ENCODE data around the gene RUNX1.

RUNX1 gene

DNA sequence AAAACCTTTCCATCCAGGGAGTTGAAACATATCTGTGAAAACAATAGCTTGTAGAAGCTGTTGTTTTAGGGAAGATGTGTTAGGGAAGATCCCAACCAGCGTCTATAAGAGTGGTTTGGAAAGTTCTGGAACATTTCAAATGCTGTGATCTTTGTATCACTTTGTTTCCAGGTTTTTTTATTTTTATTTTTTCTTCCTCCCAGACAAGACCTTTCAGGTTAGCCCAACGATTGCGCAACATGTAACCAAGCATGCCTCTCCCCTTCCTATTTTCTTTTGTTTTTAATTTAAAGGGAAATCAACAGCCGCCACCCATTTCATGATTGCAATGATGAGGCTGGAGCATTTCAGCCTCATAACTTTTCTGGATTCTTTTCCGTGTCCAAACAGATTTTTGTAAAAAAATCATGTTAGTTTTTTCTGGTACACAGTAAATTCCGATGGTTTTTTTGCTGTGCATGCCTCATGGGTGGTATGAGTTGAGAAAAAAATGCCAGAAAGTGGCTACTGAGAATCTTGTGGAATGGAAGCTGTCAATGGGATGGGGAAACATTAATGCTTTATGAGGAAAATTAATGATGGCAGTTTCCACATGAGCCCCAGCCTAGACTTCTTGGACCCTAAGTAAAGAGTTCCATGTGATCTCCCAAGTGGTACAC, 109.3 kb downstream of the RUNX1 start:
- no peak for DNase-seq

DNA sequence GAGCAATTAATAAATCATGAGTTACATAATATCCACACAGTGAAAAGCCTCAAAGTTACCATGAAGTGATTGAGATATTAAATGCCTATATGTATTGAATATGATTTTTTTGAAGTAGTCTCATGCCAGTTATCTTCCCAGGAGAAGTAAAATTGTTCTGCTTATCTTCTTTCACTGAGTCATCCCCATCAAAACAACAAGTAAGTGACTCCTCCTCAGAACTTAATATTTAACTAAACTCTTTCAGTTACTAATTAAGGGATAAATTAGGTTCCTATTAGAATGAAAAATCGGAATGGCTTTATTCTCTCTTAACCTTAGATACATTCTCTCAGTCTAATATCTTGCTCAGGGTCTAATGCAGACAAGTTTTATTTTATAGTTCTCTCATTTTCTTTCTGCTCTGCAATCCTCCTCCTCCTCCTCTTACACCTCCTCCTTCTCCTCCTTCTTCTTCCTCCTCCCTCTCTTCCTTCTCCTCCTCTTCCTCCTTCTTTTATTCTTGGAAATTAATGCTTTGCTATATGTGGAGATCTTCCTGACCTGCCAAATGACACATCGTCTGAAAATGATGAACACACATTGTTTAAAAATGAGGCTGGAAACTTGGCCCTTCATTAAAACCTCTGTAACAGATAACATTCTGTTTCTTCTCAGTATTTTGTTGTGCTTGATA, 110.9 kb downstream of the RUNX1 start:
- DNase-seq, result no peak

DNA sequence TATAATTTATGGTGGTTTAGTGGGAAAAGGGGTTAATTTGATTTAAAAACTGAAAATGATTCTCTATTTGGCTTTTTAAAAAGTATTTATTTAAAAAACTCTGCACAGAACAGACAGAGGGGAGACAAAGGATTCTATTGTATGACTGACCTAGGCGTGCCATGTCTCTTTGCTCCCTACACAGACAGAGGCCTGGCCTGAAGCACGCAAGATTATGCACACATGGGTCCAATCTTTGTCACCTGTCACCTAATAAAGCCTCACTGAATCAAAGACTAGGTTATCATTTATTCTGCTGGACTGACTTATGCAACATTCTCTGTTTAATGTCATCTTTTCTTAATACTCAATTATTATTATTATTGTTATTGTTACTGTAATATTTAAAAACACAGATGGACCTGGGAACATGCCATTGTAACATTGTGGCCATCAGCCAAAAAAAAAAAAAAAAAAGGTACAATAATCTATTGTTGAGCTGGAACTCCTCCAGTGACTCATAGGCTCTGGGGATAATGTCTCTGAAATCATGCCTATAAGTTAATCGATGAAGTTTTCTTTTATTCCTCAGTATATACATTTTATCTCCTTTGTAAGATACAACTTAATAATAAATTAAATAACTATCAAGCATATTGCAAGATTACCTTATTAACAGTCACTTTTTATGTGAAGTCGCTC, 112.1 kb downstream of the RUNX1 start:
- peak; percentile 51 to 53 for DNase-seq

DNA sequence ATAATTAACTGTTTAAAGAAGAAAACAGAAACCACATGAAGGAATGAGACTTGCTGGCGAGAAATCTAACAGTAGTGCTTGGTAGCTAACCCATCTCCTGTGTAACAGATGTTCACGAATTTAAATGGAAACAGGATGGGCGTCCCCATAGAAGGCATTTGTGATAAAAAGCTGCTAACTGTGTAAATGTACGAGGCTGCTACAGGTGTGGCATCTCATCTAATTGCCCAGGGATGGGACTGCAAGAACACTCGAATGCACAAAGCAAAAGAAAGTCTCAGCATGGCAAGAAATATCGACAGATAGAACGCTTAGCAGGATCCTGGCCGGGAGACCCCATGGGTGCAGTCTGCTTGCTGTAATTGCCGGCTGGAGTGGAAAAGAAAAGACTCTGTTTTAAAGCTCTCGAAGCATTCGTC, 112.7 kb downstream of the RUNX1 start:
- DNase-seq, result peak; percentile 29 to 53

DNA sequence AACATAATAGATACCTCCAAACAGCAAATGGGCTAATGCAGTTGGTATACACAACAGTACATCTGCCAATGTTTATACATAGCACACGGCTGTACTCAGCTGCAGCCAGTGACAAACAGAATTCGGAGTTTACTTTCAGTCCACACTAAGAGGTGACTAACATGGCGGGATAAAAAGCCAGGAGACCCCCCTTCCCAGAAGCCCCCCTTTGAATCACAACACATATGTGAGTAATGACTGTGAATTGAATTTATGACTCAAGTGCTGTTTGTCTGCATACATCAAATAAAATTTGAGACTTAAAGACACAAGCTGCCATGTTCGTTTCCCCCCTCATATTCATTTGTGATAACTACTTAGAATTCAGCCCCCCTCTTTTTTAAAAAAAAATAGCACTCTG, 113.2 kb downstream of the RUNX1 start:
- DNase-seq, result peak in 1 of 2 experiments; percentile 24

DNA sequence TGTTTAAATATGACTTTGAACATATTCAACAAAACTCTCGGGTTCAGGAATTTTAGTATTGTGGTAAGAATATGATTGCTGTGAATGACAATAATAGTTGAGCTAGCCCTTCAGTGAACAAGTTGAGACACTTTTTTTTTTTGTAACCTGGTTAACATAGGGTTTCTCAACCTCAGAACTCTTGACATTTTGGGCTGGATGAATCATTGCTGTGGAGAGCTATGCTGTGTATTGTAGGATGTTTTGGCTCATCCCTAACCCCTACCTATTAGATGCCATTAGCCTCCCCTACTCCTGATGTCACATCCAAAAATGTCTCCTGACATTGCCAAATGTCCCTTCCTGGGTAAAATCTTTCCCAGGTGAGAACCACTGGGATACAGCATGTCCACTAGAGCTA, 113.7 kb downstream of the RUNX1 start:
- DNase-seq, result no peak

DNA sequence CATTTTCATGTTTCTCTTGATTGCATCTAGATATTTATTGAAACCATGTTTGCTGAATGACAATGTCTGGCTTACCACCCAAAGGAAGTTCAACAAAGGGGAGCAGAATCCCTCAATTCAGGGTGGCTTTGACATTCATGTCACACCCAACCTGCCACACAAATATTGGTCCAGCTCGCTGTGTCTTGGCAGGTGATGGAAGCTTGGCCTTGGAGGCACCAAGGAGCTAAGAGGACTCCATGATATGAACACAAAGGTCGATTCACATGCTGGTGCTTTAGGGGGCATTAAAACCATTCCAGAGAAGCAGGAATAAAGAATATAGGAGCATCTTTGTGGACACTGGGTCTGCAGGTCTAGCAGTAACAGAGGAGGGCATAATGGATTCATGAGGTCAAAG, 114.8 kb downstream of the RUNX1 start:
- no peak for DNase-seq

DNA sequence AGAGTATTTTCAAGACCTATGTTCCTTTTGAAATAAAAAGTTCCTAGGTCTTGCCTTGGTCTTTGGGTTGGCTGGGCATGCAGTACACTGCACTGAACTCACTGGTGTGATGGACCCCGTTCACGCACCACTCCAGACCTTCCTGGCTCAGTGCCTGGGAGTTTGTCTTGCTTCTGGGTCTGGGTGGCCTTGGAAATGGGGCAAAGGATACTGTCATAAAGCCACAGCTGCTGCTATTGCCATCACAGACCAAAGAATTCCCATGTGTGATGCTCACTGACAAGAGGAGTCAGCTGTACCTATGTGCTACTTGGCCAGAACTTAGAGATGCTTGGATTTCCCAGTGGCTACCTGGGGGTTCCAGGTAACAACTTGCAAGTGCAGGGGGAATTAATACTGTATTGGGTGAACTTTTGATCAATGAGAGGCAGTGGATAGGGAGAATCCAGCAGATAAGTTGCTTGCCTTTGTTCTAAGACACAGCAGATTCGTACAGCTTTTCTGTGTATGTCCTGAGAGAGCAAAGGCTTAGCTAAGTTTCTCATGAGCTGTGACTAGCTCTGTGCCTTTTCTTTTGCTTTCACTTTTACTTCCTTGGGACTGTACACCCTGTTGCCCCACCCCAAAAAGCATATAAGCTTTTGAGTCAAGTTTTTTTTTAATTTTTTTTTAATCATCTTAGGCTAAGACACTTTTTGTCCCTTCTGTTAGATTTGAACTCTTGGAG, 115.3 kb downstream of the RUNX1 start:
- no peak for DNase-seq

DNA sequence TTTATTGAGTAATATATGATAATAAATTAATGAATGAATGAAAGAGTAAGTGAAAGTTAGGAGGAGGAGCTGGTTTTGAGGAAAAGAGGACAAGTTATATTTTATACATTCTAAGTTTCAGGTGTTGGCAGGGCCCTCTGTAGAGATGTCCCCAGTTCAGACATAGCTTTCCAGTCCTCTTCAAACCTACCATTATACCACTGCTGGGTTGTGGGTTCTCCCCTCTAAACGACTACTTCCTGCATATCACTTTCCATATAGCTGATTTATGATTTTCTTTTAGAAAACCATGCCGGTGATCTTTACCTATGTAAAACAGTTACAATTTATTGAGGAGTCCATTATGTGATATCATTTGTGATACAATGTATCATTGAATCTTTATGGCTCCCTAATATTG, 116.9 kb downstream of the RUNX1 start:
- DNase-seq, result no peak

DNA sequence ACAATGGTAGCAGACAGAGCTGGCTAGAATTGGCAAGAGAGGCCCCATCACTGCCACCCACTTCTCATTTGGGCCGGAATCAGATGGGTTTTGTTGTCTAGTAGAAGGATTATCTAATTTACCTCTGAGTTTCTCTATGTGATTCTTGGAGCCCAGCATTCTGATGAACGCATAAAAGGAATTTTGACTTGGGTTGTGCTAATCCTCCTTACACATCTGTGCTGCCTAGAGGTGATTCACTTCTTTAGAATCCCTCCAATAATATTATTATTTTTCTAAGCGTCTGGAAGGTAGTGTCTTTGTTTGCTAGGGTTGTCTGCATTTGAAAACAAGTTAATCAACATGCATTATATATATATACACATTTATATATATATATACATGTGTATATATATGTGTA, 118.1 kb downstream of the RUNX1 start:
- no peak for DNase-seq

DNA sequence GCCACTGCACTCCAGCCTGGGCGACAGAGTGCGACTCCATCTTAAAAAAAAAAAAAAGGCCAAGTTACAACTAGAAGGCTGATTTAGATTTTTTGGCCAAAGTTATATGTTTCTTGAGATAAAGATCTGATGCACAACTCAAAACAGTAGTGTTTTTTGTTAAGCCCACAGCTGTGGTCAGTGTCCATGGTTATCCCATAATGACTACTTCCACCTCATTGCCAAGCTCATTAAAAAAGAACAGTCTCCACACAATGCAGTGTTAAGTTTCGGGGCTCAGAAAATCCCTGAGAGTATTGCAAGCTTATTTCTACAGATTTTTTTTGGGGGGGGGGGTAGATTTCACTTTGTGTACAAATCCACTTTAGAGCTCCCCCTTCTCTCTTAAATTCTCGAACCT, 120.5 kb downstream of the RUNX1 start:
- DNase-seq, result no peak

DNA sequence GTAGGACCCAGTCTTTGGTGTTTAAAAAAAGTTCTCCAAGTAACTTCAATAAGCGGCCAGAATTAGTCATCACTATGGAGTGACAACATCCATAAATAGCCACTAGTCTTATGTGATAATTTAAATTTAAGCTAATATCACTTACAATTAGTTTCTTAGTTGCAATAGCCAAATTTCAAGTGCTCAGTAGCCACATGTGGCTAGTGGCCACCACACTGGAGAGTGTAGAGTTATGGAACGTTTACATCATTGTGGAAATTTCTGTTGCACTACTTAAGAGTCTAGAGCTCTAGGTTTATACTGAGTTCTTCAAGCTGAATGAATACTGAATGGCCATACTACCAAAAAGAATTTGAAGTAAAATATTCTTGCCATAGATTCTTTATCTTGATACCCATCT, 121.1 kb downstream of the RUNX1 start:
- DNase-seq, result no peak

DNA sequence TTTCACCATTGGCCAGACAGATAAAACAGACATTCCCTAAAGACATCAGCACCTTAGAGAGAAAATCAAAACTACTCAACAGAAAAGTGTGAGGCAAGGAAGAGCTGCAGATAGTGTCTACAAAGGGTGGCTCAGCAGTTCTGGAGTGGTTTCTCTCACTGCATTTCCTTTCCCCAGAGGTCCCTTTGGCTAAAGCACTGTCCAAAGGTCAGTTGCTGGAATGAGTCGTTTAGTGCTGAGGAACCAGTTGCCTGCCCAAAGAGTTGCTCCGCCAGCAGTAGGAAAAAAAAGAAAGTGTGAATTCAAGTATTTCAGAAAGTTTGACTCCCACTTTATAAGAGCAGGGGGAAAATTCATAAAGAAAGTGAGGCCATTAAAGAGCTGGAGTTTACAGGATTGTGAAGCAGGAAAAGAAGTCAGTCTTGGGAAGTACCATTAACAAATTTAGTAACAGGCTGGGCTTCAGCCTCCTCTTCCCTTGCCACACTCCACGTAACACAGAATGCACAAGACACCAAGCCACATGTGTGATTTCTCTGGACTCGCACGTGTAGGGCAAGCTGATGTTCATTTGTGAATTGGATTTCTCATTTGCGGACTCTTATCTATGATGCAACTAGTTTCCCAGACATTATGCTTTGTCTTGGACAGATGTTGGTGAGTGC, 122.2 kb downstream of the RUNX1 start:
- DNase-seq, result no peak

DNA sequence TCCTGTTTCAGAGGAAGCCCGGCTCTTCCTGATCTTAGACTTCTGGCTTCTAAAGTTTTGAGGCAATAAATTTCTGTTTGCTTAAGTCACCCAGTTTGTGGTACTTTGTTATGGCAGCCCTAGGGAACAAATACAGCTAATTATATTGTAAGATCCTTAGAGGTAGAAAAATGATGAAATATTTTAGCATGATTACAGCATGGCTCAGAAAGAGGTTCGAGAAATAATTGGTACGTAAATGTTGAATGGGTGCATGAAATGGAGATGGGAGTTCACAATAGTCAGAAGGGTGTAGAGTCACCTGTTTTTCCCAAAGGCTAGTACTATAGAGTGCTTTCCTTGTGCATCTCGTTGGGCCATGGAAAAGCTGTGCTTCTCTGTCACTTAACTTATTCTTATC, 123.5 kb downstream of the RUNX1 start:
- no peak for DNase-seq

DNA sequence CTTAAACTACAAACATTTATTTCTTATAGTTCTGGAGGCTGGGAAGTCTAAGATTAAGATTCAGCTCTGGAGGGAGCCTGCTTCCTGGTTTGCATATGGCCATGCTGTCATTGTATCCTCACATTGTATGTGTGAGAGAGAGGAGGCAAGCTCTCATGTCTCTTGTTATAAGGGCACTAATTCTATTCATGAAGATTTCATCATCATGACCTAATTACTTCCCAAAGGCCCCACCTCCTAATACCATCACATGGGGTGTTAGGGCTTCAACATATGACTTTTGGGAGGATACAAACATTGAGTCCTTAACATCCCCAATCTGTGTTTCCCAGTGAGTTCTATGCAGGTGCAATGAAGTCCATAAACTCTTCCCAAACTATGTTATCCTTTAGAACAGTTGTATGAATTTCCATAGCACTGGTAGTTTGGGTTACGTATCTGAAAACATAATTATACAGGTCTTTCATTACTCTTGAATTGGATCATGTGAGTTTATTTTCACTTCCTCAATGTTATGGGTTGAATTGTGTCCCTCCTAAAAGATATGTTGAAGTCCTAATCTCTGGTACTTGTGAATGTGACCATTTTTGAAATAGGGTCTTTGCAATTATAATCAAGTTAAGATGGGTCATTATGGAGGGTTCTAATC, 124.2 kb downstream of the RUNX1 start:
- DNase-seq, result no peak

DNA sequence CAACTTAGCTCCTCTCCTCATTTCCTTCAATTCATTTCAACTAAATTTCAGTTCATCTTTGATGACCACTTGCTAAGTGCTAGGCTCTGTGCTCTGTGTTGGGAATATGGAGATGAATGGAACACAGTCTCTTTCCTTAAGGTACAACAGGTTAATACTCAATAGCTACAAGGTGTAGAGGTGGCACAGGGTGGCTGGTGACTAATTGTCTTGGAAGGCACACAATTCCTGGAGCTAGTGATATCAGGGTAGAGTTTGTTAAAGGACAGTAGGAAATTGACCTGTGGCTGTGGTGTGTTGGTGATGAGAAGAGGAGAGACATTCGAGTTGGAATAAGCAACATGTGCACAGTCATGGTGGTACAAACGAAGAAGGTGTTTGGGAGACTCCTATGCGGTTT, 124.9 kb downstream of the RUNX1 start:
- no peak for DNase-seq

DNA sequence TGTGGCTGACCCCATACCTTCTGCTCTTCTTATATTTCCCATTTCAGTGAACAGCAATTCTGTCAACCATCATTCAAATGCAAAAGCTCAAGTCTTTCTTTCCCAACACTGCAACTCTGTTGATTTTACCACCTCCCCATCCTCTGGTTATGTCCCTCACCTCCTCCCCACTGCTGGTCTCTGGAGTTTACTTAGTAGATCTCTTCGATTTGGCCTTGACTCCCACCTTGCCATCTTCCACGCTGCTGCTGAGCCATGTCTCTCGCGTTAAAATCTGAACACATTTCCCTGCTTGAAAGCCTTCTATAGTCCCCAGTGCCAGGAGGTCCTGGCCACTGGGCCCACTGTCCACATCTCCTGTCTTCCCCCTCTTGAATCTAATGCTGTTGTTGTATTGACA, 125.5 kb downstream of the RUNX1 start:
- DNase-seq, result no peak

DNA sequence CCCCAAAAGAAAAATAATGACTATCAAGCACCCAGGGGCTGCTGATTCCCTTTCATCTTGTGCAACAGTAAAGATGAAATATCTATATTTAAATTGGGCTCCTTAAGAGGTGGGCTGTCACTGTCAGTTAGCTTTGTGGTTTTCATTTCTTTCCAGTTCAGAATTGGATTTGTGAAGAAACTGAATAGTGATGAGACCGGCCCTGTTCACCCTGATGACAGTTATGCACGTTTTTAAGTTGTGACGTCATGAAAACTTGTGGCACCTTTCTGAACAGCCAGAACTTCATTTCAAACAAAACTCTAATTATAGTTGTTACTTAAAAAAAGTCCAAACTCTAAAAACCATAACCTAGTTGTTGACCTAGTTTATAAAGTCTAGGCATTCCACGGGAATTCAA, 125.9 kb downstream of the RUNX1 start:
- no peak for DNase-seq

DNA sequence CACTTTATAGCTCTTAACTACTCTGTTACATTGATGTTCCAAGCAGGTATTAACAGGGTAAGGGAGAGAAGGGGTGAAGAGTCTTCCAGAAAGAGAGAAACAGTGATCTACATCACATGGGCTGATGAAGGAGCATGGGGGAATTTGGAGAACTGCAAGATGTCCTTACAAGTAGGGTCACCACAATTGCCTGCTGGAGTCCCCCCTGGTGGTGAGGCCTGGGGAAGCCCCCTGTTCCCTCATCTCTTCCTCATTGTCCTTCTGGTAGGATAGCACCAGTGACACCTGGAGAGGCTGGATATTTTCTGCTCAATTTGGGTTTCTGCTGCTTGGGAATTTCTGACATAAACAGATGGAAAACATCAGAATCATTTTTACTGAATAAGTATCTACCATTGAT, 126.6 kb downstream of the RUNX1 start:
- no peak for DNase-seq

DNA sequence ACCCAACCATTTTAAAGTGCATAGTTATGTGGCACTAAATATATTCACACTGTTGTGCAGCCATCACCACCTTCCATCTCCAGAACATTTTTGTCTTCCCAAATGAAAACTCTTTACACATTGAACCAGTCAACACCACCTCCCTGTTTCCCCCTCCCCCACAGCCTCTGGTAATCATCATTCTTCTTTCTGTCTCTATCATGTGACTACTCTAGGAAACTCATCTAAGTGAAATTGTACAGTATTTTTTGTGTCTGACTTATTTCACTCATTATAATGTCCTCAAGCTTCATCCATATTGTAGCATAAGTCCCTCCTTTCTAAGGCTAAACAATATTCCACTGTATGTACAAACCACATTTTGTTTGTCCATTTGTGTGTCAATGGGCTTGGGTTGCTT, 128.0 kb downstream of the RUNX1 start:
- no peak for DNase-seq

DNA sequence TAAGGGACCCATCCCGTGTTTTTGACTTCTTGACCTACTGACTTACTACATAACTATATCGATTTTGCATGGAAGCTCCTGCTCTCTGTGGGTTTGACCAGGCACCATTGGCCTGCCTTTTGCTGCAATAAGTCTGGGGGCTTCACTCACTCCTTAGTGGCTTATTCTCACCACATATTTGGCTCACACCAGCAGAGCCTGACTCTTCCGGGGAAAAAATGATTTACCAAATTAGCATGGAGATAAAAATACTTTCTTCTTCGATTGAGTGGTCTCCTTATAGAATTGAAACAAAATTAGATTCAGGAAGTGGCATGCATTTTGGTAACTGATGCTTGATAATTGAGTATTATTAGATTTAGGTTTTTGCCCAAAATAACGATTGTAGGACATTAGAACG, 129.7 kb downstream of the RUNX1 start:
- DNase-seq, result no peak

DNA sequence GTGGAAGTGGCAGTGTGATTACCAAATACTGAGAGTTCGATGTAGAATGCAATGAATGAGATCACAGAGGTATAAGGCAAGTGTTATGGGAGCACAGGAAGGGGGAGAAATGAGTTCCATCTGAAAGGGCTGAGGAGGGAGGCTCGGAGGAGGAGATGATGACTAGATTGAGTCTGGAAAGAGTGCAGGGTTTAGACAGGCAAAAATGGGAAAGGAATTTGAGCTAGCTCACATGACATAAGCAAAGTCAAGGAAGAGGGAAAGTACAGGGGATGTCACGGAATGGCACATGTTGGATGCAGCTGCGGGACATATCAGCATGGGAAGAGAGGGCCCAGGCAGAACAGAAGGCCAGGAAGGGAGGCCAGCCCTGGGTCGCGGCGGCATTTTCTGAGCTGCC, 132.7 kb downstream of the RUNX1 start:
- DNase-seq, result no peak

DNA sequence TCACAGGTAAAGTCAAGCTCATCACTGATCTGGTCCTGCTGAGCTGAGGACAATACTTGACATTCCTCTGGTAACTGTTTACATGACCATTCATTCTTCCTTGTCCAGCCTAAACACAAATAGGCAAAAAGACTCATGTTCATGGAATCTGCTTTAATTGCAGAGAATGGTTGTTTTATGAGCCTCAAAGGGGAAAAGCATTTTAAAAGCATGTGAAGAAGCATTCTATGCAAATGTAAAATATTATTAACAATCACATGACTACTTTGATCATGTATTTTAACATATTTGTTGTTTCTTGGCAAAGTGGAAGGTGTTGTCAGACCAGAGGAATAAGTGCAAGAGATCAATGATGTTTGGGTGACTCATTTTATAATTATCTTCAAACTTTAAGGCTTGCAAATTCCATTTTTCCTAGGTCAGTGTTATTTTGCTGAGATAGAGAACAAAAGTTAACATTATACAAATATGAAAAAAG, 133.7 kb downstream of the RUNX1 start:
- no peak for DNase-seq
